ENCODE results near the gene ADGRB3.

DNA sequence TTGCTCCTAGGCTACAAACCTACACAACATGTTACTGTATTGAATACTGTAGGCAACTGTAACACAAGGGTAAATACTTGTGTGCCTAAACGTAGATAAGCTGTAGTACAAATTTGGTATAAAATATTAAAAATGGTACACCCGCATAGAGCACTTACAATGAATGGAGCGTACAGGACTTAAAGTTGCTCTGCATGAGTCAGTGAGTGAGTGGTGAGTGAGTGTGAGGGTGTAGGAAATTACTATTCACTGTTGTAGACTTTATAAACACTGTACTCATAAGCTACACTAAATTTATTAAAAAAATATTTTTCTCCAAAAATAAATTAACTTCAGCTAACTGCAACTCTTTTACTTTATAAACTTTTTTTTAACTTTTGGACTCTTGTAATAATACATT, 391.6 kb downstream of the ADGRB3 start:
- no peak for TF ChIP-seq CTCF (conservative IDR thresholded peaks at IDR 0.05; ENCODE audit: low read depth, low read length)
- TF ChIP-seq EZH2 (IDR thresholded peaks at IDR 0.05; ENCODE audit: low read length, unreplicated experiment) = no peak
